Astrocyte of the hippocampus (primary cell): Measurements from ENCODE around the gene ZDHHC18.
"Not testable (repeated sequence)": the region's sequence is repeated elsewhere in the genome, so short reads cannot be mapped to it uniquely, and the experiment has no call there.

Experiments used
- DNase-seq: peaks from one replicate; pipeline ENCODE4 v3.0.0; 2011; ENCODE audit warnings: low read depth, low spot score

Gene ZDHHC18

GRCh38 chr1:26791148-26791547 is 35.3 kb upstream of the ZDHHC18 start:
- DNase-seq, result no peak

- no peak for DNase-seq
These were observed 34.9 kb upstream of the ZDHHC18 start for GRCh38 chr1:26791626-26792025.

- DNase-seq, result no peak
These were observed 33.6 kb upstream of the ZDHHC18 start for GRCh38 chr1:26792924-26793323.

GRCh38 chr1:26794391-26794790 is 32.1 kb upstream of the ZDHHC18 start:
- DNase-seq, result no peak

- no peak for DNase-seq
These were observed 28.9 kb upstream of the ZDHHC18 start for GRCh38 chr1:26797627-26798026.

GRCh38 chr1:26799479-26800142 is 26.9 kb upstream of the ZDHHC18 start:
- DNase-seq, result peak; percentile 82

- not testable (repeated sequence) for DNase-seq
These were observed 22.6 kb upstream of the ZDHHC18 start for GRCh38 chr1:26803932-26804331.

- peak; percentile 72 for DNase-seq
These were observed 16.4 kb upstream of the ZDHHC18 start for GRCh38 chr1:26810105-26810504.

- no peak for DNase-seq
These were observed 15.4 kb upstream of the ZDHHC18 start for GRCh38 chr1:26811057-26811456.

- DNase-seq, result no peak
These were observed 14.8 kb upstream of the ZDHHC18 start for GRCh38 chr1:26811708-26812107.

GRCh38 chr1:26814377-26814776 is 12.1 kb upstream of the ZDHHC18 start:
- no peak for DNase-seq

- DNase-seq, result no peak
These were observed 11.6 kb upstream of the ZDHHC18 start for GRCh38 chr1:26814893-26815292.

GRCh38 chr1:26820784-26821269 is 5.7 kb upstream of the ZDHHC18 start:
- no peak for DNase-seq

- no peak for DNase-seq
These were observed 3.6 kb upstream of the ZDHHC18 start for GRCh38 chr1:26822737-26823395.

- DNase-seq, result no peak
These were observed 1.8 kb upstream of the ZDHHC18 start for GRCh38 chr1:26824731-26825130.

- DNase-seq, result no peak
These were observed 667 bp downstream of the ZDHHC18 start for GRCh38 chr1:26827106-26827604.

- no peak for DNase-seq
These were observed 1.2 kb downstream of the ZDHHC18 start for GRCh38 chr1:26827663-26828062.

GRCh38 chr1:26828411-26828991 is 2.0 kb downstream of the ZDHHC18 start:
- no peak for DNase-seq

- no peak for DNase-seq
These were observed 2.9 kb downstream of the ZDHHC18 start for GRCh38 chr1:26829184-26829911.

- no peak for DNase-seq
These were observed 4.6 kb downstream of the ZDHHC18 start for GRCh38 chr1:26831059-26831458.

GRCh38 chr1:26831546-26832248 is 5.2 kb downstream of the ZDHHC18 start:
- DNase-seq, result no peak
